Neural cell (in vitro differentiated cells): Measurements from ENCODE around the gene UNC119B. TPM values are rescaled to one million over a fixed set of nuclear protein-coding genes. Genes with fewer than 3 reads are reported as not detected.

ENCODE experiments used
- H2AFZ ChIP-seq: fragments of 200-600, 300-800 bp; sonication (generic), shearing (Covaris generic); 2 replicates; pipeline ENCODE4 v1.6.0; 2014; ENCODE audit warnings: low read depth, mild to moderate bottlenecking, antibody characterized with exemption, low read length, moderate library complexity
- H3F3A ChIP-seq: fragments of 200-600 bp; shearing (Covaris generic); 2 replicates; pipeline ENCODE4 v1.6.1; 2016; ENCODE audit warnings: mild to moderate bottlenecking, moderate library complexity, mixed read lengths, antibody characterized with exemption, low read length; ENCODE audit not compliant: insufficient read depth, poor library complexity, severe bottlenecking
- H3K27ac ChIP-seq: fragments of 200-600, 300-800 bp; sonication (generic), shearing (Covaris generic); 2 replicates; pipeline ENCODE4 v1.5.1; 2014; ENCODE audit warnings: mild to moderate bottlenecking, low read length, moderate library complexity
- H3K27me3 ChIP-seq: fragments of 300-800, 200-600 bp; sonication (generic), shearing (Covaris generic); 2 replicates; pipeline ENCODE4 v1.6.0; 2014; ENCODE audit warnings: mild to moderate bottlenecking, low read depth, low read length, moderate library complexity; ENCODE audit not compliant: insufficient read depth
- H3K36me3 ChIP-seq: fragments of 300-800, 200-600 bp; sonication (generic), shearing (Covaris generic); 2 replicates; pipeline ENCODE4 v1.5.1; 2014; ENCODE audit warnings: mild to moderate bottlenecking, antibody characterized with exemption, low read length, moderate library complexity; ENCODE audit not compliant: insufficient read depth
- H3K4me2 ChIP-seq: fragments of 300-800, 200-600 bp; sonication (generic), shearing (Covaris generic); 2 replicates; pipeline ENCODE4 v1.6.0; 2014; ENCODE audit warnings: mild to moderate bottlenecking, low read length
- H3K4me3 ChIP-seq: fragments of 300-800, 200-600 bp; sonication (generic), shearing (Covaris generic); 2 replicates; pipeline ENCODE4 v1.5.1; 2014; ENCODE audit warnings: mild to moderate bottlenecking, low read length, moderate library complexity
- H3K79me2 ChIP-seq: fragments of 200-600 bp; shearing (Covaris generic); replicated peaks from 2 replicates; pipeline ENCODE4 v1.6.0; 2014; ENCODE audit warnings: mild to moderate bottlenecking, low read length, moderate library complexity; ENCODE audit not compliant: insufficient read depth
- H3K9ac ChIP-seq: fragments of 300-800, 200-600 bp; sonication (generic), shearing (Covaris generic); 2 replicates; pipeline ENCODE4 v1.6.1; 2016; ENCODE audit warnings: mild to moderate bottlenecking, low read length, mixed read lengths
- H3K9me2 ChIP-seq: fragments of 200-600 bp; shearing (Covaris generic); 2 replicates; pipeline ENCODE4 v1.6.1; 2016; ENCODE audit warnings: mild to moderate bottlenecking, low read length, mixed read lengths; ENCODE audit not compliant: insufficient read depth
- H3K9me3 ChIP-seq: fragments of 200-600, 300-800 bp; sonication (generic), shearing (Covaris generic); 2 replicates; pipeline ENCODE4 v1.6.1; 2016; ENCODE audit warnings: mild to moderate bottlenecking, mixed run types, low read length, moderate library complexity, mixed read lengths
- H4K20me1 ChIP-seq: fragments of 200-600 bp; shearing (Covaris generic); 2 replicates; pipeline ENCODE4 v1.6.1; 2016; ENCODE audit warnings: mild to moderate bottlenecking, mixed run types; ENCODE audit not compliant: insufficient read depth
- CTCF ChIP-seq: fragments of 450-650 bp; IDR thresholded peaks from 2 replicates; pipeline ENCODE4 v1.5.1; 2014; ENCODE audit warnings: antibody characterized with exemption, mild to moderate bottlenecking, moderate library complexity; ENCODE audit not compliant: poor library complexity, severe bottlenecking
- EP300 ChIP-seq: fragments of 450-650 bp; conservative IDR thresholded peaks from 2 replicates; pipeline ENCODE4 v1.6.1; 2014; ENCODE audit warnings: antibody characterized with exemption, mild to moderate bottlenecking, moderate library complexity; ENCODE audit not compliant: poor library complexity, severe bottlenecking
- EZH2 ChIP-seq: fragments of 200-600, 300-800 bp; shearing (Covaris generic), sonication (generic); IDR thresholded peaks from 2 replicates; pipeline ENCODE4 v1.6.1; 2014; ENCODE audit warnings: antibody characterized with exemption, low read length, borderline replicate concordance, mild to moderate bottlenecking; ENCODE audit not compliant: insufficient read depth, poor library complexity, severe bottlenecking
- MXI1 ChIP-seq: fragments of 450-650 bp; conservative IDR thresholded peaks from 2 replicates; pipeline ENCODE4 v1.6.1; 2014; ENCODE audit warnings: antibody characterized with exemption, mild to moderate bottlenecking; ENCODE audit not compliant: poor library complexity, severe bottlenecking
- POLR2AphosphoS5 ChIP-seq: IDR thresholded peaks from 2 replicates; pipeline ENCODE4 v1.6.1; 2012
- RAD21 ChIP-seq: fragments of 450-650 bp; conservative IDR thresholded peaks from 2 replicates; pipeline ENCODE4 v1.6.1; 2014; ENCODE audit warnings: antibody characterized with exemption, mild to moderate bottlenecking, moderate library complexity
- REST ChIP-seq: IDR thresholded peaks from 2 replicates; pipeline ENCODE4 v1.6.1; 2012; ENCODE audit warnings: borderline replicate concordance
- SMC3 ChIP-seq: fragments of 450-650 bp; conservative IDR thresholded peaks from 2 replicates; pipeline ENCODE4 v1.6.1; 2014; ENCODE audit warnings: antibody characterized with exemption, mild to moderate bottlenecking, moderate library complexity; ENCODE audit not compliant: poor library complexity
- TAF1 ChIP-seq: IDR thresholded peaks from 2 replicates; pipeline ENCODE4 v1.6.1; 2012; ENCODE audit warnings: low read depth
- polyA plus RNA-seq: library from polyadenylated mRNA; depleted of rRNA; stranded (reverse); fragments of >200 nt; gene quantifications from 2 replicates; pipeline ENCODE4 v1.2.3, GENCODE V29; 2014

The UNC119B gene
- polyA plus RNA-seq, 1 donor from 2014 or later = 17.3 TPM

- H3K9ac ChIP-seq = no peak overlapping the region
- H2AFZ ChIP-seq = no peak overlapping the region
- no peaks in the 10 kb centered on the region for H3F3A ChIP-seq
- no peaks in the 10 kb centered on the region for H3K9me2 ChIP-seq
- no peak overlapping the region for H3K4me3 ChIP-seq
- H3K27me3 ChIP-seq = no peaks in the 10 kb centered on the region
- no peak for TF ChIP-seq REST
- no peak for TF ChIP-seq TAF1
- no peak for TF ChIP-seq POLR2AphosphoS5
- no peak for TF ChIP-seq SMC3
- no peak for TF ChIP-seq CTCF
- TF ChIP-seq EP300 = no peak
- TF ChIP-seq MXI1 = no peak
- TF ChIP-seq RAD21 = no peak
- no peak for TF ChIP-seq EZH2
- no peak overlapping the region for H3K4me2 ChIP-seq
- H3K27ac ChIP-seq = no peak overlapping the region
- H3K79me2 ChIP-seq = no peaks in the 10 kb centered on the region
- no peaks in the 10 kb centered on the region for H3K9me3 ChIP-seq
- H3K36me3 ChIP-seq = no peaks in the 10 kb centered on the region
- H4K20me1 ChIP-seq = no peaks in the 10 kb centered on the region
Observed at GRCh38 chr12:120700886-120701285, 9.4 kb upstream of the UNC119B start.

GRCh38 chr12:120702637-120703036 is 7.6 kb upstream of the UNC119B start:
- Histone ChIP-seq H3K27me3 (no peaks in the 10 kb centered on the region), H3K36me3 (no peaks in the 10 kb centered on the region), H3F3A (no peaks in the 10 kb centered on the region), H3K4me2 (no peak overlapping the region), H3K79me2 (no peaks in the 10 kb centered on the region), H3K9me2 (no peaks in the 10 kb centered on the region), H3K4me3 (no peak overlapping the region), H4K20me1 (no peaks in the 10 kb centered on the region), H3K27ac (no peak overlapping the region), H3K9ac (no peak overlapping the region), H2AFZ (no peak overlapping the region), H3K9me3 (no peaks in the 10 kb centered on the region)
- no peak for TF ChIP-seq REST
- TF ChIP-seq CTCF = no peak
- no peak for TF ChIP-seq RAD21
- no peak for TF ChIP-seq TAF1
- no peak for TF ChIP-seq EZH2
- no peak for TF ChIP-seq EP300
- TF ChIP-seq SMC3 = no peak
- TF ChIP-seq MXI1 = no peak
- TF ChIP-seq POLR2AphosphoS5 = no peak
